ENCODE results near the gene SPP2. TPM values are rescaled to one million over a fixed set of nuclear protein-coding genes. Genes with fewer than 3 reads are reported as not detected.
A peak's percentile ranks its signal among the peaks of the same experiment; 100 is the strongest.

SPP2 gene
- total and polyA plus RNA-seq, 9 of the 15 experiments (the other 6 are each of a cell fraction or from before 2014, with no cell fraction given) = not detected

- no TSS peak for BruUV-seq (replicated peaks)
- in situ Hi-C loops (cut with MboI) = no loop called here
- Histone ChIP-seq H3K27ac (ENCODE audit: extremely low read depth, low read depth, low read length) (no peak overlapping the region), H4K20me1 (replicated peaks; ENCODE audit: control insufficient read depth, insufficient read depth, low read length) (no peaks in the 10 kb centered on the region), H3K9me3 (replicated peaks; ENCODE audit: control insufficient read depth, insufficient read depth, low read depth, low read length) (no peaks in the 10 kb centered on the region), H3K4me2 (ENCODE audit: insufficient read depth, low read length) (no peak overlapping the region), H3K9ac (ENCODE audit: insufficient read depth in 1 of 2, low read depth in 2 of 2, low read length in 2 of 2) (no peak overlapping the region), H3K27me3 (ENCODE audit: control insufficient read depth in 2 of 2, insufficient read depth in 2 of 2, low read length in 2 of 2) (no peaks in the 10 kb centered on the region; a peak in 1 of 5 replicates), H3K4me1 (replicated peaks in 1 of 2; ENCODE audit: control insufficient read depth in 2 of 2, insufficient read depth in 2 of 2, low read length in 2 of 2) (no peaks in the 10 kb centered on the region), H3K4me3 (no peak overlapping the region), H3K9me1 (ENCODE audit: control insufficient read depth, insufficient read depth, low read length) (no peaks in the 10 kb centered on the region), H3K79me2 (ENCODE audit: control insufficient read depth, insufficient read depth, low read length) (no peaks in the 10 kb centered on the region), H3K36me3 (ENCODE audit: control insufficient read depth, insufficient read depth, low read length) (no peaks in the 10 kb centered on the region), H2AFZ (ENCODE audit: low read depth, low read length) (no peak overlapping the region)
- intact Hi-C loops (cut with micrococcal nuclease) = no loop called here
- ATAC-seq (no peak), DNase-seq (ENCODE audit: extremely low read depth in 1 of 4, low spot score in 3 of 4) (no peak), FAIRE-seq (no peak)
- 0% methylated on average over 2 of the region's 2 CpGs for WGBS (ENCODE audit: insufficient coverage, low coverage, missing lambda C conversion rate)
- ChIA-PET POLR2A (no interaction called here), CTCF (ENCODE audit: low intra/inter-chr PET ratio) (no interaction called here)
- TF ChIP-seq ETV6 (IDR thresholded peaks at IDR 0.05; ENCODE audit: borderline replicate concordance in 1 of 2, low read depth in 2 of 2, low read length in 1 of 2) = no peak
- no peak for TF ChIP-seq ETV6 (CRISPR knock-in tag; IDR thresholded peaks at IDR 0.05; ENCODE audit: borderline replicate concordance)
- TF ChIP-seq NELFE (IDR thresholded peaks at IDR 0.05; ENCODE audit: insufficient read depth, insufficient read length) = no peak
- TF ChIP-seq TCF3 (CRISPR knock-in tag; IDR thresholded peaks at IDR 0.05) = no peak
- no peak for TF ChIP-seq SLC30A9 (CRISPR knock-in tag; IDR thresholded peaks at IDR 0.05)
- TF ChIP-seq C11orf30 (IDR thresholded peaks at IDR 0.05; ENCODE audit: low read depth) = peak; percentile 50; the same call in 1 of the 2 replicates
- TF ChIP-seq PHTF2 (CRISPR knock-in tag; IDR thresholded peaks at IDR 0.05) = no peak
- peak; percentile 61 for TF ChIP-seq ZNF316 (IDR thresholded peaks at IDR 0.05)
- peak; percentile 35; the same call in 1 of the 2 replicates for TF ChIP-seq MAFG (tag; conservative IDR thresholded peaks at IDR 0.05)
- TF ChIP-seq POLR2G (IDR thresholded peaks at IDR 0.05; ENCODE audit: low read depth, low read length) = no peak
- TF ChIP-seq RBM22 (IDR thresholded peaks at IDR 0.05; ENCODE audit: low read depth, low read length, poor library complexity, severe bottlenecking) = no peak
- TF ChIP-seq HBP1 (CRISPR knock-in tag; IDR thresholded peaks at IDR 0.05) = no peak
- peak; percentile 49; the same call in 1 of the 2 replicates for TF ChIP-seq MAFF (IDR thresholded peaks at IDR 0.05; ENCODE audit: low read length)
- peak; percentile 30; the same call in 1 of the 2 replicates for TF ChIP-seq MAFK (IDR thresholded peaks at IDR 0.05; ENCODE audit: low read length)
- no peak for TF ChIP-seq NFATC3 (IDR thresholded peaks at IDR 0.05)
- no peak for TF ChIP-seq HMBOX1 (IDR thresholded peaks at IDR 0.05)
- no peak for TF ChIP-seq HMG20A (CRISPR knock-in tag; conservative IDR thresholded peaks at IDR 0.05)
- TF ChIP-seq ASH1L (IDR thresholded peaks at IDR 0.05; ENCODE audit: borderline replicate concordance, low read depth, partially characterized antibody) = no peak
Measured at GRCh38 chr2:234005126-234005525, 45.4 kb upstream of the SPP2 start.

All from K562 (cell line).